Activated CD8-positive, alpha-beta T cell treated with anti-CD3 and anti-CD28 coated beads, Interleukin-2, amount 10 ng/mL, durations not matched to agents 7 days and 5 days (primary cell): Measurements from ENCODE around the gene FHOD3. TPM values are rescaled to one million over a fixed set of nuclear protein-coding genes. Genes with fewer than 3 reads are reported as not detected.

Experiments used
- ATAC-seq: fragments of 150-1000 bp; cut with Tn5 transposase; one replicate; pipeline ENCODE4 v1.10.0; 2021; ENCODE audit warnings: moderate library complexity
- CTCF ChIA-PET: fragments of 350-600 bp; sonication (Branson Sonifier 250); formaldehyde crosslinking; loops from one replicate; lab custom pipeline; 2021; ENCODE audit warnings: antibody characterized with exemption; lab: Charles Lee
- POLR2A ChIA-PET: fragments of 350-600 bp; sonication (Branson Sonifier 250); formaldehyde crosslinking; loops from one replicate; lab custom pipeline; 2021; ENCODE audit warnings: antibody characterized with exemption; lab: Charles Lee
- DNase-seq: peaks from one replicate; pipeline ENCODE4 v3.0.0-alpha.2; 2020
- H3K27ac Mint-ChIP-seq: one replicate; pipeline ENCODE4 v1.8.0; 2021; ENCODE audit warnings: mild to moderate bottlenecking, mixed read lengths
- H3K27me3 Mint-ChIP-seq: one replicate; pipeline ENCODE4 v1.8.0; 2021; ENCODE audit warnings: low read depth, mixed read lengths
- H3K36me3 Mint-ChIP-seq: one replicate; pipeline ENCODE4 v1.8.0; 2021; ENCODE audit warnings: low read depth, mixed read lengths
- H3K4me1 Mint-ChIP-seq: one replicate; pipeline ENCODE4 v1.8.0; 2021; ENCODE audit warnings: low read depth, mixed read lengths
- H3K4me3 Mint-ChIP-seq: one replicate; pipeline ENCODE4 v1.8.0; 2021; ENCODE audit warnings: mild to moderate bottlenecking, mixed read lengths
- H3K9me3 Mint-ChIP-seq: one replicate; pipeline ENCODE4 v1.8.0; 2022; ENCODE audit warnings: mixed read lengths; ENCODE audit not compliant: insufficient read depth
- total RNA-seq, 2 experiments: library from RNA; stranded (reverse); gene quantifications; one replicate each; pipeline ENCODE4 v1.2.3, GENCODE V29; 2021

Gene FHOD3
- total RNA-seq, 2 experiments from 2014 or later = not detected

DNA sequence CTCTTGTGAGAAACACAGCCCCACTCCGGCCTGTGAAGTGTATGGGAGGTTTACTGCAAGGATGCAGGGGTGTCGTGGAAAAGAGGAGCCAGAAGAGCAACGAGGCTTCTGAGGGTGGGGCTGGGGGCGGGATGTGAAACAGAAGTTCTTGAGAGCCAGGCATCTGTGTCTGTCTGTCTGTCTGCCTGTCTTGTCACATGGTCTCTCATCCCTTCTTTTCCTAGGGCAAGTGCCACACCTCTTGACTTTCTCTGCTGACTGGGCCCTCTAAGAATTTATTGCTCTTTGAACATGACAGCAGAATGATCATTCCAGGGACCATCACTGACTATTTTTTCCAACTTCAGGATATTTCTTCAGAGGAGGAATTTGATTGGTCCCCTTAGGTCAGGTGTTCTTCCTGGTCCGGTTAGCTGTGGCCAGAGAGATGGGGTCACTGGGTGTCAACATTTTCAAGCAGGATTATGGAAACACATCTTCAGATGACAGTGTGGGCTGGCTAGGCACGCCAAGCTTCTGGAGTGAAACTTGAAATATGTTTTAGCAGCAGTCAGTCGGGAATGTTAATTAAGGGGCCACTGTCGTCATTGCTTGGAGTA lies 131.0 kb downstream of the FHOD3 start:
- H3K4me1 Mint-ChIP-seq = no peaks in the 10 kb centered on the region
- H3K36me3 Mint-ChIP-seq = no peaks in the 10 kb centered on the region
- H3K27ac Mint-ChIP-seq = no peak overlapping the region
- POLR2A ChIA-PET = no interaction called here
- no peak overlapping the region for H3K4me3 Mint-ChIP-seq
- H3K9me3 Mint-ChIP-seq = no peaks in the 10 kb centered on the region
- no peak for DNase-seq
- no peak for ATAC-seq
- H3K27me3 Mint-ChIP-seq = peaks cover 2% of the 10 kb centered on the region
- CTCF ChIA-PET = no interaction called here

DNA sequence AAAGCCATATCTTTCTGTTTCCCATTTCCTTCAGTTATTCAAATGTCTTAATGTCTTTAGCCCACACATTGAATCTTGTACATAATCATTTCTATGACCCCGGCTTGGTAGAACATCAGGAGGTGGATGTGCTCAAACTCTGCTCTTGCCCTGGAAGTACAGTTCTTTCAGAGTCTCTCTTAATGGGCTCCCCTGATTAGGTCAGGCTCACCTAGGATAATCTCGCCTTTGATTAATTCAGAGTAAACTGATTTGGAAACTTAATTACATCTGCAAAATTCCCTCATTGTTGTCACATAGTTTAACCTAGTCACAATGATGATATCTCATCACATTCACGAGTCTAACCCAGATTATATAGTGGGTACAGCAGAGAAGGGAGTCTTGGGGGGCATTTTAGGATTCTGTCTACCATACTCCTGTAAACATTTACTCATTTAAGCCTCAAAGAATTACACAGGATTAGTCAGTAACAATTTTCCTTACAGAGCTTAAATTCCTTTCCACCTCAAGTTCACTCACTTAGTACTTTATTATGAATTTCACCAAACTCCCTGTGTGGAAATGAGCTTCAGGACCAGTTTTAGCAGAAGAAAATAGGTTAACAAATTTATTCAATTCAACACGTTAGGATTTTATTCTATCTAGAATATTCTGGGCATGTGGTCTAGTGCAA lies 135.5 kb downstream of the FHOD3 start:
- no peaks in the 10 kb centered on the region for H3K9me3 Mint-ChIP-seq

DNA sequence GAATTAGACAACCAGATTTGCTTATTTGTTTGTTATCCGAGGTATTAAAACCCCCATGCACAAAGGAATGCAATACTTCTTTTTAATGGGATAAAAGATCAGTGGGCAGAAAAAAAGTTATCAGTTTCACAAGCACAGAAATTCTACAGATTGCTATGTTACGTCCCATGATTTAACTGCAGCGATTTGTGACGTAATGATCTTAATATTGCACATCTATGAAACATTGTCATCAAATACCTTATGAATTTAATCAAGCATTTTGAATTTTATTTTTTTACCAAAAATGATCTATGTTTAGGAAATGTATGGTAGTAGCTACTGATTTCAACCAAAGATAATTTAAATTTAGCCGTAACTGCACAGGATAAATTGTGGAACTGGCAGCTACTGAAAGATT lies 138.9 kb downstream of the FHOD3 start:
- no peak for ATAC-seq
- Mint-ChIP-seq H3K4me1 (no peaks in the 10 kb centered on the region), H3K36me3 (no peaks in the 10 kb centered on the region), H3K4me3 (no peak overlapping the region), H3K9me3 (no peaks in the 10 kb centered on the region), H3K27me3 (peaks cover 3% of the 10 kb centered on the region), H3K27ac (no peak overlapping the region)
- DNase-seq = no peak
- ChIA-PET CTCF (no interaction called here), POLR2A (no interaction called here)

More for the DNA sequence above, 135.5 kb downstream of the FHOD3 start:
- Mint-ChIP-seq H3K36me3 (no peaks in the 10 kb centered on the region), H3K27ac (no peak overlapping the region), H3K4me1 (no peaks in the 10 kb centered on the region), H3K4me3 (no peak overlapping the region), H3K27me3 (no peaks in the 10 kb centered on the region)
- ChIA-PET POLR2A (no interaction called here), CTCF (no interaction called here)
- DNase-seq (no peak), ATAC-seq (no peak)

DNA sequence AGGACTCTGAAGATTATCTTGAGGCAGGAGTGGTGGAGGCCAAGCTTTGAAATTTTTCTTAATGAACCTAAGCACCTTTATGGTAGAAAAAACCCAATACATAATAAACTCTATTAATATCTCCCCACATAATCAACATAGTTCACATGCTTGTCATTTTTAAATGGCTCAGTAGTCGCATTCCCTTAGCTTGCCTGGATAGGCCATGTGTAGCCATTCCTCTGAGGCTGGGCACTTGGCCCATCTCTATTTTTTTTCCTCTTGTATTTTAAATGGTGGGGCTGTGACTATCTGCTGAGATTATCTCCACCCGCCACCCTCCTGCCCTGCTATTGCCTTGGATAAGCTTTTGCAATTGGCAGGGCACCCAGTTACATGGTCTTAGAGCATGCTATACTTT lies 143.1 kb downstream of the FHOD3 start:
- DNase-seq (no peak), ATAC-seq (no peak)
- Mint-ChIP-seq H3K27ac (no peak overlapping the region), H3K4me3 (no peak overlapping the region), H3K9me3 (no peaks in the 10 kb centered on the region), H3K27me3 (peaks cover 7% of the 10 kb centered on the region), H3K36me3 (no peaks in the 10 kb centered on the region), H3K4me1 (no peaks in the 10 kb centered on the region)
- POLR2A ChIA-PET = no interaction called here
- CTCF ChIA-PET = no interaction called here

DNA sequence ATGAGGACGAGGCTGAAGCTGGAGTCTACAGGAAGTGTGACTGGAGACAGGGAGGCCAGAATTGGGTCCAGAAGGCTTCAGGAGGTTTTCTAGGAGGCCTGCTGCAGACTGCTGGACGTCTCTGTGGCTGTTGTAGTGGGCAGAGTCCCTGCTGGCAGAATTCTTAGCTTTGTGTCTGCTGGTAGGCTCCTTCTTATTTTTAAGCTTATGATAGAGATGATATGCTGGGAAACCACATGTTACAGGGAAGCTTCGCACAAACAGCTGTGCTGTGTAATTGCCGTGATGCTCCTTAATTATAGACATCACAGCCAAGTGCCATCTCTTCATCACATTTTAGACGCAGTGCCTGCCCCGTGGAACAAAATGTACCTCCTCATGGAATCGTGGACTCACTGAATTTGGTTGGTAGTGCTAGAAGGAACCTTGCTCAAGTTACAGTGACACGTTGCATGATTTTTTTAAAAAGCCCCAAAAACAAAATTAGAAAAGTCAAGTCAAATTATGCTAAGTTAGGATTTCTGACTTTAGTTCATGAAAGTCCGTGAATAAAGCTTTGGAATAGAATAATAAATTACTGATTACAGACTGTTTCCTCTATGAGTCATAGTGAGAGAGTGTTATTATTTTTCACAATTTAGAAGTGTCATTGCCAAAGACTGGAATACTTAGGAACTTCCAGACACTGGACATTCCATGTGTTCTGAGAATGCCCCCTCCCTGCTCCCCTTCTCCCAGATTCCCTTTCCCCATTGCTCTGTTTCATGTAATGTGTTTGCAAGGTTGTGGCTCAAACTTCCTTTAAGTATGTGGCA lies 144.1 kb downstream of the FHOD3 start:
- Mint-ChIP-seq H3K27ac (no peak overlapping the region), H3K36me3 (no peaks in the 10 kb centered on the region), H3K4me3 (no peak overlapping the region), H3K27me3 (peaks cover 7% of the 10 kb centered on the region), H3K4me1 (no peaks in the 10 kb centered on the region), H3K9me3 (no peaks in the 10 kb centered on the region)
- no peak for DNase-seq
- POLR2A ChIA-PET = no interaction called here
- CTCF ChIA-PET = no interaction called here
- ATAC-seq = no peak

DNA sequence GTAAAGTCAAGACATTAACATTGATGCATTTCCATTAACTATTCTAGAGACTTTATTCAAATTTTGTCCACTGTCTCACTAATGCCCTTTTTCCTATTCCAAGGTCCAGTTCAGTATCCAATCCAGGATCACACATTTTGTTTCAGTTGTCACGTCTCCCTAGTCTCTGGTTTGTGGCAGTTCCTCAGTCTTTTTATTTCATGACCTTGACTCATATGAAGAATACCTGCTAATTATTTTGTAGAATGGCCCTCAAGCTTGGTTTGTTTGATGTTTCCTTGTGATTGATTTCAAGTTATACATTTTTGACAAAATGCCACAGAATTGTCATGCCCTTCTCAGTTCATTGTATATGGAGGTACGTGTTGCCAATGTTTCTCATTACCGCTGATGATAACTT lies 145.2 kb downstream of the FHOD3 start:
- H3K9me3 Mint-ChIP-seq = no peaks in the 10 kb centered on the region
- H3K27ac Mint-ChIP-seq = no peak overlapping the region
- ChIA-PET POLR2A (no interaction called here), CTCF (interaction anchor here (0.7 kb wide), 1 partner anchor 68 kb away, joined by 3 read pairs; no protein-coding TSS in a partner anchor)
- no peak overlapping the region for H3K4me3 Mint-ChIP-seq
- DNase-seq (no peak), ATAC-seq (no peak)
- no peaks in the 10 kb centered on the region for H3K4me1 Mint-ChIP-seq
- peaks cover 7% of the 10 kb centered on the region for H3K27me3 Mint-ChIP-seq
- no peaks in the 10 kb centered on the region for H3K36me3 Mint-ChIP-seq

DNA sequence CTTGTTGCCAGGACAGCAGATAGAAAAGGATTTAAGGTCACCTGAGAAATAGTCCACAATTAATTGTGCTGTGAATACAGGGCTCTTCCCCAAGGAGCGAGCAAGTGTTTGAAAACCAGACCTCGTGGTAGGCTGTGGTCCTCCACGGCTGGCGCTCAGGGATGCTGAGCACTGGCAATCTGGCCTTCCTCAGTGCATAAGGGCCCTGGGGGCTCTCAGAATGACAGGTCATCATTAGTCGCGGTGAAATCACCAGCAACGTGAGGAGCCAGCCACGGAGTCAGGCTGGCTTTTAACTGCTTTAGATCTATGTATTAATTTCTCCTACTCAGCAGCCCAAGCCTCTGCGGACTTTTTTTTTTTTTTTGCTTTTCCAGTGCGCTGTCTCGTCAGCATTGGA lies 148.5 kb downstream of the FHOD3 start:
- Mint-ChIP-seq H3K27ac (no peak overlapping the region), H3K36me3 (no peaks in the 10 kb centered on the region), H3K4me1 (no peaks in the 10 kb centered on the region), H3K27me3 (peaks cover 4% of the 10 kb centered on the region), H3K9me3 (no peaks in the 10 kb centered on the region), H3K4me3 (no peak overlapping the region)
- POLR2A ChIA-PET = no interaction called here
- CTCF ChIA-PET = no interaction called here
- ATAC-seq = no peak
- no peak for DNase-seq

DNA sequence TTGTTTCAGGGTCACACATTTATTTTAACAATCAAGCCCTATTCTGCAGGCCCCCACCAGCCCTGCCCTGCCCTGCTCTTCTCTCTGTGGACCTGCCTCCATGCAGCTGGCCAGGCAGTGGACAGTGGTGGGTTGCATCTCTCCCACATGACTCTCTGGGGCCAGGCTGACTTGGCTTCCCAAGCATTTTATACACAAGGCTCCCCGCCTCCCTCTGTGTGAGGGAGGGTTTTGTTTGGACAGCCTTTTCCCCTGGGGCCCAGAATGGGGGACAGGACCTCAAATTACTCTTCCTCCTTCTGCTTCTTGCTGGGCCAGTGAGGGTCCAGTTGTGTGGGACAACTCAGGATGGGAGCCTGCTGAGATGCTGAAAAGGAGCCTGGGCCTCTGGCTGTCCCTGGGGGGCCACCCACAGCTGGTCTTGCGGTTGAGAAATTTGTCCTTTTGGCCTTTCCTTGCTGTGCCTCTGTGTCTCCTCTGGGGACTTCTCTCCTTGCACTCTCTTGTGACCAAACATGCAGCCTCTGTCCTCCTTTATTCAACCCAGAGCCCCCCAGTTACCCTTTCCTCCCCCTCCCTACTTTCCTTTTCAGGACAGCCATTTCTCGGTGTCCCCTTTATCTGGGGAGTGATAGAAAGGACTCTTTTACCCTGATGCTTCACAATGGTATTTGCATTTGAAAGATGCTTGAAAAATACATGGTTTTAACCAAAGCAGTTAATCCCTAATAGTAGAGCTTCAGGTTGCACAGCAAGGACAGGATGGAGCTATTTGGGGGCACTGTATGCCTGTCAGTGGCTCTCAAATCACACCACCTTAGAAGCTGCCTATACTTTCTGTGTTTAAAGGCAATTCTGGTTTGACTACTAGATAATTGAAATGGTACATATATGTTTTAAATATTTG lies 151.1 kb downstream of the FHOD3 start:
- no peaks in the 10 kb centered on the region for H3K36me3 Mint-ChIP-seq
- no peak for ATAC-seq
- no peak overlapping the region for H3K4me3 Mint-ChIP-seq
- ChIA-PET POLR2A (no interaction called here), CTCF (no interaction called here)
- no peaks in the 10 kb centered on the region for H3K27me3 Mint-ChIP-seq
- no peaks in the 10 kb centered on the region for H3K9me3 Mint-ChIP-seq
- DNase-seq = no peak
- no peaks in the 10 kb centered on the region for H3K4me1 Mint-ChIP-seq
- H3K27ac Mint-ChIP-seq = no peak overlapping the region

DNA sequence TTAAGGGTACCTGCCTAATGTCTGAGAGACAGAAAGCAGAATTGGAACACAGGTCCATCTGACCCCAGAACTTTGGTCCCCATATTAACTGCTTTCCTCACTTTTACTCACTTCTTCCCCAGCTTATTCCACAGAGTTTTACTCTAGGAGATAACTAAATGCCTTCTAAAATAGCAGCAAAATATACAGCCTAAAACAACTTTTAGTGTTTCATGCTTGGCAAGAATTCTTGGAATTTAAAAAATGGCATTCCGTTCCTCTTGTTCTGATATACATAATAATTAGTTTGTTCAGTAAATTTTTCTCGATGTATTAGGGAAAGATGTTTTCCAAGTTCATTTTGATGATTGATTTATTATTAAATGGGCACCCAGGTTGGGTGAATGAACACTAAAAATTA lies 151.9 kb downstream of the FHOD3 start:
- no peak overlapping the region for H3K27ac Mint-ChIP-seq
- H3K27me3 Mint-ChIP-seq = no peaks in the 10 kb centered on the region
- ChIA-PET CTCF (no interaction called here), POLR2A (no interaction called here)
- H3K4me3 Mint-ChIP-seq = no peak overlapping the region
- DNase-seq (no peak), ATAC-seq (no peak)
- H3K9me3 Mint-ChIP-seq = no peaks in the 10 kb centered on the region
- H3K36me3 Mint-ChIP-seq = no peaks in the 10 kb centered on the region
- no peaks in the 10 kb centered on the region for H3K4me1 Mint-ChIP-seq

DNA sequence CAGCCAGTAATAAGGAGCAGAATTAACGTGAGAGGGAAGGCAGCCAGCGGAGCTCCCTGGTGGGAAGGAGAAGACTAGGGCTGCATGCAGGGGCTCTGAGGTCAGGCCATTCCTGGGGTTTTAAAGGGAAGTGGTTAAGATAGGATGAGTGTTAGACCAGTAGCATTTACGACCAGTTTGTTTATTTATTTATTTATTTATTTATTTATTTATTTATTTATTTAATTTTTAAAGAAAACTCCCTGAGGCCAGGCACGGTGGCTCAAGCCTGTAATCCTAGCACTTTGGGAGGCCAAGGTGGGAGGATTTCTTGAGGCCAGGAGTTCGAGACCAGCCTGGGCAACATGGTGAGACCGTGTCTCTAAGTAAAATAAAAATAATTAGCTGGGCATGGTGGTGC lies 152.8 kb downstream of the FHOD3 start:
- no peaks in the 10 kb centered on the region for H3K36me3 Mint-ChIP-seq
- CTCF ChIA-PET = no interaction called here
- H3K4me3 Mint-ChIP-seq = no peak overlapping the region
- no peaks in the 10 kb centered on the region for H3K9me3 Mint-ChIP-seq
- POLR2A ChIA-PET = interaction anchor here (0.6 kb wide), 1 partner anchor 1810 kb away, joined by 3 read pairs; no protein-coding TSS in a partner anchor
- ATAC-seq = no peak
- no peak overlapping the region for H3K27ac Mint-ChIP-seq
- no peaks in the 10 kb centered on the region for H3K27me3 Mint-ChIP-seq
- DNase-seq = no peak
- H3K4me1 Mint-ChIP-seq = no peaks in the 10 kb centered on the region

DNA sequence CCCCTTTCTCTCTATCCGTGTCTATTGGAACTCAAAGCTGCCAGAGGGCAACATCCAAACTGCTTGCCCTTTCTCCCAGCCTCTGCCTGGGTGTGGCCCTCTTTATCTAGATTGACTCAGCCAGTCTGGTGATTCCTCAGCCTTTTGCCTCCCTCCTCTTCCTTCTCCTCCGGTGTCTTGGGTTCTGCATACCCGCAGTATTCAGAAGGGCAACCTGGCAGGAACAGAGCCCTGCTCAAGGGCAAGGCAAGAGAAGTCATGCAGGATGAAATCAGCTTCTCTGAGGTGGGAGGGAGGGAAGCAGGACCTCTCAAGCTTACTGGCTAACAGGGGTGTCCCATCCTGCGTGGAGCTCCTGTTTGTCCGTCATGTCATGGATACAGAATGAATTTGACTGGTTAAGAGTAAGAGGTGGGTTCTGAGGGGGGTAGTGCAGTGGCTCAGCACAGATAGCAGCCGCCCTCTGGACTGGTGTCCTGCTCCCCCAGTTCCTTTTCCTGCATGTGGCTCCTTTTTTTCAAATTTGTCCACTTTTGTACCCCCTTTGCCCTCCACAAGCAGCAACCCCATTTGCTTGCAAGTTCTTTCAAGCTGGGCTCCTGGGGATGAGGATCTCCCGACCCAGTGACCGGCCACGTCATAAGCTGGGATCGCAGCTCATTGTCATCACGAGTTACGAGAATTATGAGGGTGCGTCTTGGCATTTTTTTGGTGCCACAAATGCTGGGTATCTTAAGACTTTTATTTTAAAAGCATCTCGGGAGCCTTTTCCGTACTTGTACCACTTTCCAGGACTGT lies 154.1 kb downstream of the FHOD3 start:
- no peak for DNase-seq
- no peaks in the 10 kb centered on the region for H3K36me3 Mint-ChIP-seq

More for the DNA sequence above, 154.1 kb downstream of the FHOD3 start:
- POLR2A ChIA-PET = no interaction called here
- ATAC-seq = no peak
- no peak overlapping the region for H3K27ac Mint-ChIP-seq
- H3K4me1 Mint-ChIP-seq = no peaks in the 10 kb centered on the region
- no peaks in the 10 kb centered on the region for H3K27me3 Mint-ChIP-seq
- CTCF ChIA-PET = no interaction called here
- H3K9me3 Mint-ChIP-seq = no peaks in the 10 kb centered on the region
- no peak overlapping the region for H3K4me3 Mint-ChIP-seq
